Measurements from ENCODE around the gene REEP5.
"Not testable (repeated sequence)": the region's sequence is repeated elsewhere in the genome, so short reads cannot be mapped to it uniquely, and the experiment has no call there.

Gene REEP5

DNA sequence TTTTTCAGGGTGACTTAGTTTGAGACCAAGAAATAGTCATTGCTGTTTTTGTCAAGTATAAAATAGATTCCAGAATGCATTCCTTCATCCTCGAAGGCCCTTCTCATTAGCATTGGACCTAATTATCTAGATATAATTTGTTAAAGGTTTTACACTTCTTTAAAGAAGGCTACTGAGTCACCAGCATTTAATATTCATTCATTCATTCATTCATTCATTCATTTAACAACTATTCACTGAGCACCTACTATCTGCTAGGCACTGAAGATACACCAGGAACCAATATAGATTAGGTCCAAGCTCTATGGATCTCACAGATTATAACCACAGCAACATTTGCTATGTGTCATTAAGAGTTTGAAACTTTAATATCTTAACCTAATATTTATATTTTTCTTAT is 11.1 kb upstream of the REEP5 start:
- no peak for DNase-seq (ENCODE audit: low read depth)

DNA sequence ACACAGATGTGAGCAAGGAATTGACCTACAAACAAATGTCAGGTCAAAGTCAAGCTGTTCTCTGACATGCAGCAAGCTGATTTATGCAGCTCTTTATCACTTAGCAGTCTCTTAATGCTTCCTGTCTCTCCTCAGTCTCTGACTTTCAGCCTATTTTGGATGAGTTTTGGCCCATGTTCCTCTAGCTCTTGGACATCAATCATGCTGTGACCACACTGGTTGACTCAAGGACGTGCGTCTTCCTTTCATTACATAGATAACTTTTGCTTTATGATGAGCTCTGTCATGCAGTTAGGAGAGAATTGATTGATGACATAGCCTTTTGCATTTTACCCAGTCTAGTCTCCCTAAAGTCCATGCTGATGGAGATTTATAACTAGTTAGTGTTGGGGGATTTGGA is 9.4 kb upstream of the REEP5 start:
- no peak for DNase-seq (ENCODE audit: low read depth)

DNA sequence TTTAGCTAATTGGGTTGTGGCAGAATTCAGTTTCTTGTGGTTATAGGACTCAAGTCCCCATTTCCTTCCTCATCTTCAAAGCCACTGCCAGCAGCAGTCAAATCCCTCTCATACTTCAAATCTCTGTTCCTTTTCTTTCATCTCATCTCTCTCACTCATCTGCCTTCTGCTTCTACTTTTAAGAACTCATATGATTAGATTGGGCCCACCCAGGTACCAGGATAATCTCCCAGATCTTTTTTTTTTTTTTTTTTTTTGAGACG is 8.0 kb upstream of the REEP5 start:
- no peak for DNase-seq (ENCODE audit: low read depth)

DNA sequence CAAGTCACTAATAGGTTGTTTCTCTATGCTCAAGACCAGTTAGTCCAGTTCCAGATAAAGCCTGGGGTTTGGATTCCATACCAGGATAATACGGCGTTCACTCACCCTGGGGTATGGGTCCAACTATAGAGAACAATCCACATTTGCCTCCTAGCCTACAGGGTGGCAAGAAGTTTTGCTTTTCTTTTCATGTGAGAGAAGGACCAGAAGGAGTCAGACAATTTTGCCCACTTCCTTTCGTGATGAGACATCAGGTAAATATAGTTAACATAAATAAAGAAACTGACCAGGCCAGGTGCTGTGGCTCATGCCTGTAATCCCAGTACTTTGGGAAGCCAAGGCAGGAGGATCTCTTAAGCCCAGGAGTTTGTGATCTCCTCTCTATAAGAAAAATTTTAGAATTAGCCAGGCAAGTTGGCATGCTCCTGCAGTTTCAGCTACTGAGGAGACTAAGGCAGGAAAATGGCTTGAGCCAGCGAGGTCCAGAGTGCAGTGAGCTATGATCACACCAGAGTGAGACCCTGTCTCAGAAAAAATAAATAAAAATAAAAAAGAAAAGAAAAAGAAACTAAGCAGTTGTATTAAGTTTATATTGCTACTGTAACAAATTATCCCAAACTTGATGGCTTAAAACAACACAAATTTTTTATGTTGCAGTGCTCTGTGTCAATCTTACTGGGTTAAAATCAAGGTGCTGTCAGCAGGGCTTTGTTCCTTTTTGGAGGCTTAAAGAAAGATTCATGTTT is 7.5 kb upstream of the REEP5 start:
- DNase-seq (ENCODE audit: low read depth) = no peak

DNA sequence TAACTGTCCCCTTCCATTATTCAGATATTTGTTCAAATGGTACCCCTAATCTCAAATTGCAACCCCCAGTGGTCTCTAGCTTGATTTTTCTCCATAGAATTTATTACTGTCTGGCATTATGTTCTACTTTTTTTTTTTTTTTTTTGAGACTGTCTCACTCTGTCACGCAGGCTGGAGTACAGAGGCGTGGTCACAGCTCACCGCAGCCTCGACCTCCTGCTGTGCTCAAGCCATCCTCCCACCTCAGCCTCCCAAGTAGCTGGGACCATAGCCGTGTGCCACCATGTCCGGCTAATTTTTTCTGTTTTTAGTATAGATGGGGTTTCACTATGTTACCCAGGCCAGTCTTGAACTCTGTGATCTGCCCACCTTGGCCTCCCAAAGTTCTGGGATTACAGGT is 2.0 kb upstream of the REEP5 start:
- no peak for DNase-seq (ENCODE audit: low read depth)

DNA sequence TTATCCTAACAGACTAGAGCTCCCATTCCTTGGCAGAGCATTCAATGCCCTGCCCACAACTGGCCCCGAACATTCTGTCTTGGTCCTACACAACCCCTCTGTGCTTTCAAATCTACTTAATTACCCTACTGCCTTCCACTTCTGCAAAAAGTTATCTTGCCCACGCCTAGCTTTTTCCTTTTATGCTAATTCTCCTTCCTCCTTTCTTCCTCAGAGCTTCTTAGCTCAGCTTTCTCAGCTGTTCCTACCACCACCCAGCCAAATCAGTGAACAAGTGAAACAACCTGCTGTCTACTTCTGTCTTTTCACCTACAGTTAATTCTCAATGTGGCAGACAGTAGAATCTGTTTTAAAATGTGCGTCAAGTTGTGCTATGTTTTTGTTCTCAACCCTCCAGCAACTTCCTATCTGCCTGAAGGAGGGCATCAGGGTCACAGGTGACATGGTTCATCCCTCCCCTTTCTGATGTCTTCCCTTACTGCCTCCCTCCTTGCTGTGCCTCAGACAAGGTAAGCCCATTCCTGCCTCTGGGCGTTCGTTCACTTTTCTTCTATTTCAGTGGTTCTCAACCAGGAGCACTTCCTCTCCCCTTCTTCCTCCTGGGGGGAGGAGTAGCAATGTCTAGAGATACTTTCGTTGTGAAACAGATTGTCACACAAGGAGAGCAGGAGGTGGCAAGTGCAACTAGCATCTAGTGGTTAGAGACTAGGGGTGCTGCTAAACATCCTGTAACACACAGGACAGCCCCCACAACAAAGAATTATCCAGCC is 1.3 kb upstream of the REEP5 start:
- DNase-seq (ENCODE audit: low read depth) = no peak

- peak; percentile 40 for DNase-seq (ENCODE audit: low read depth)
Measured at GRCh38 chr5:112921026-112921832, 798 bp downstream of the REEP5 start.

DNA sequence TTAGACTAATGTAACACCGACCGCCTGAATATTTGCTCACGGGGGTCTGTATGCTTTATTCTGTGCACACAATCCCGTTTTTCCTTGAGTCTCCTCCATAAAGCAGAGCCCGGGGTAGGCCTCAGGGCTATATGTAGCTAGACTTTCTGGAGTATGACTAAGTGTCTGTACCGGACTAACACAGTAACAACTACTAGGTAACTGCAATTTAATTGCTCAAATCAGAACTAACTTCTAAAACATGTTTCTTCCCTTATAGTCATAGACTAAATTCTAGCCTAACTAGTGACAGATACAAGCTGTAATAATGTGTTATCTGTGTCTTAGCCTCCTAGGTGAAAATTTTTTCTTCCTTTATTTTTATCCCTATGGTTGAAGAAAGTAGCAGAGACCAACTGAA is 2.1 kb downstream of the REEP5 start:
- no peak for DNase-seq (ENCODE audit: low read depth)

DNA sequence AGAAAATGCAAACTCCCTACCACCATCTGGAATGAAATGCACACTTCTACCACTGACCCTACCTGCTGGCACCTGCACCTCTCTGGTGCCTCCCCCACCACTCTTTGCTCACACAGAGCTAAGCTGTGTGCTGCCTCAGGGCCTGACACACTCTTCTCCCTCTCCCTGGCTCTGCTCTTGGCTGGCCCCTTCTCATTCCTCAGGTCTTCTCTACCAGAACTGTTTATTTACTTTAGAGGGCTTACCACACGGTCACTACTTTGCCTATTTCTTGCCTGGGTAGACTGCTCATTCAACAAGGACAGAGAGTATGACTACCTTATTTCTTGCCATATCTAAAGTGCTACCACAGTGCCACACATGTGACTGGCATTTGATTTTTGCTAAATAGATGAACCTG is 3.3 kb downstream of the REEP5 start:
- no peak for DNase-seq (ENCODE audit: low read depth)

DNA sequence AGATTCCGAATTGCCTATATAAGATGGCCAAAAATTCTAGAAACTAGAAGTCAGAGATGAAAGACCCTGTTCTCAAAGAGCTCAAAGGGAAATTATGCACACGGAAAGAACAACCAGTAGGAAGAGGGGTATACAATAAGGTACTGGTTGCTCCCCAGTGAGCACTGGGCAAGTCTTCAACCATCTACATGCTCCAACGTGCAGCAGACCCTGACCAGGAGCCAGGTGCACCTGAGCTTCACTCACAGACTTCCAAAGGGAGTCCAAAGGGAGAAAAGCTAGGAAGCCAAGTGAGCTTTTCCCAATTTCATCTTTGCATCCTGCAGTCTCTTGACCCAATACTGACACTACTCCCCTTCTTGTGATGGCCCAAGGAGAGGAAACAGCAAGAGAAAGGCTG is 3.9 kb downstream of the REEP5 start:
- no peak for DNase-seq (ENCODE audit: low read depth)

GRCh38 chr5:112917453-112917995 is 4.5 kb downstream of the REEP5 start:
- DNase-seq (ENCODE audit: low read depth) = no peak

DNA sequence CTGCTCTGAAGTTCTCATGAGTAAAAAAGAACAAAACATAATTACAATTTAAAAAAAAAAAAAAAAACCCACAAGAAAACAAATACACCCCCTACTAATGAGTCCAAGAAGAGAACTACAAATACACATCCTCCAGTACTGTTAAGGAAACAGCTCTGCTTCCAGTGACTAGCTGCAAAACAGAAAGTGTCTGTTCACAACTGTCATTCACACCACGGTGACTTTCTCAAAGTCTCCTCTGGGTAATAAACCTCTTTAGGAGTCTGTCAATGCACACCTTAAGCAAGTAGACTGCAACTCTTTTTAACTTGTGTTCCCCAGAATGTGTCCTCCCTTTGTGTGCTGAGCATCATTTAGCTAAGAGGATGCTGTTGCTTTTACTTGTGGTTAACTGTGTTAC is 6.2 kb downstream of the REEP5 start:
- no peak for DNase-seq (ENCODE audit: low read depth)

- no peak for DNase-seq (ENCODE audit: low read depth)
Measured at GRCh38 chr5:112914584-112914983, 7.4 kb downstream of the REEP5 start.

DNA sequence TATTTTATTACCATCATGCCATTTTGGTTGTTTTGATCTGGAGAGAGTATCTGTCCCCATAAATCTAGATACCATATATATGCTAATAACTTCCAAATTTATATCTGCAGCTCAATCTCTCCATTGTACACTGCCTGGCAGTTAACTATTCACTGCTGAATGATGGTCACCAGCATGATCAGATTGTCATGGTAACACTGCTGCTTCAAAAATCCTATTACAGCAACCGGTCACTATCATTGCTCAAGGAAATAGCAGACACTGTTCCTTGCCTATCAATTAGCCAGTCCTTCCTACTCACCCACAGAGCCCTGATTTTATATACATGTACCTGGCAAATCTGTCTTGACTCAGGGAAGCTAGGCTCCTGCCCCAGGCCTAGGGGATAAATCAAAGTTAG is 11.5 kb downstream of the REEP5 start:
- DNase-seq (ENCODE audit: low read depth) = no peak

DNA sequence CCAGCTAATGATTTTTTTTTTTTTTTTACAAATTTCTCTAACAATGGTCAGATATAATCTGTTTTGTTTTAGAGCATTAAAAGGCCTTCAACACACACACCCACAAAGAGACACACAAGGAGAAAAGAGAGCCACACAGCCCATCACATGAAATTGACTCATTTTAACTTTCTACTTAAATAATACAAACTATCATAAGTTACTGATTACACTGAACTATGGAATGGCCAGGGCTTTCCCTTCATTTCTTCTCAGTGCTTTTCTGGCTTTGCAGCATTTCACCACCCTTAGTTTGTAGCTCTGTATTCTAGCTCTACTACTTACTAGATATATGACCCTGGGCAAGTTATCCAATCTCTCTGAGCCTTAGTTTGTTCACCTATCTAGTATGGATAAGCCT is 13.2 kb downstream of the REEP5 start:
- DNase-seq (ENCODE audit: low read depth) = no peak

GRCh38 chr5:112907166-112907631 is 14.8 kb downstream of the REEP5 start:
- no peak for DNase-seq (ENCODE audit: low read depth)

GRCh38 chr5:112906637-112907036 is 15.4 kb downstream of the REEP5 start:
- no peak for DNase-seq (ENCODE audit: low read depth)

GRCh38 chr5:112904996-112905395 is 17.0 kb downstream of the REEP5 start:
- not testable (repeated sequence) for DNase-seq (ENCODE audit: low read depth)

DNA sequence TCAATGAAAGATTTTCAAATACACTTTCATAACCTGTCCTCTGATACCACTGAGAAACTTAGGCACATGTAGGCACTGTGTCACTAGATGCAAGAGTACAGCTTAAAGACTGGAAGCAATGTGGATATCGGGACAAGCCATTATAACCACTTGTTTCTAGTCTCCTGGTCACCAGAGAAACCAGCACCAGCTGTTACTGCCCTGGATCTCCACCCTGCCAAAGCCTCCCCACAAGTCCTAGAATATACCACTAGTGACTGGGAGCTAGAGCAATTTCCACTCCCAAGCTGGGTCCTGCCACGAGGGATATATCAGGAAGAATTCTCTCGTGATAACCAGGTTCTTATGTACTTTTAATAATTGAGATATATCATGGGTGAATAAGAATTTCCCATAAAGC is 19.5 kb downstream of the REEP5 start:
- DNase-seq (ENCODE audit: low read depth) = no peak

- no peak for DNase-seq (ENCODE audit: low read depth)
Measured at GRCh38 chr5:112895682-112896081, 26.3 kb downstream of the REEP5 start.

- DNase-seq (ENCODE audit: low read depth) = no peak
Measured at GRCh38 chr5:112892776-112893175, 29.3 kb downstream of the REEP5 start.

DNA sequence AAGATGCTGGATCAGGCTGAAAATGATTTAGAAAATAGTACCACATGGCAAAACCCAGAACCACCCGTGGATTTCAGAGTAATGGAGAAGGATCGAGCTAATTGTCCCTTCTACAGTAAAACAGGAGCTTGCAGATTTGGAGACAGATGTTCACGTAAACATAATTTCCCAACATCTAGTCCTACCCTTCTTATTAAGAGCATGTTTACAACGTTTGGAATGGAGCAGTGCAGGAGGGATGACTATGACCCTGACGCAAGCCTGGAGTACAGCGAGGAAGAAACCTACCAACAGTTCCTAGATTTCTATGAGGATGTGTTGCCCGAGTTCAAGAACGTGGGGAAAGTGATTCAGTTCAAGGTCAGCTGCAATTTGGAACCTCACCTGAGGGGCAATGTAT is 30.0 kb downstream of the REEP5 start:
- DNase-seq (ENCODE audit: low read depth) = not testable (repeated sequence)

GRCh38 chr5:112886975-112887374 is 35.1 kb downstream of the REEP5 start:
- DNase-seq (ENCODE audit: low read depth) = no peak
